K562 (cell line): ENCODE measurements around the gene TUT4. TPM values are rescaled to one million over a fixed set of nuclear protein-coding genes. Genes with fewer than 3 reads are reported as not detected.
A peak's percentile ranks its signal among the peaks of the same experiment; 100 is the strongest.

Source experiments
- BRF1 ChIP-seq: IDR thresholded peaks from 3 replicates; pipeline ENCODE4 v1.6.1; 2011; ENCODE audit warnings: borderline replicate concordance, mild to moderate bottlenecking; ENCODE audit not compliant: insufficient read length; ENCODE audit errors: extremely low read depth
- CCNT2 ChIP-seq: IDR thresholded peaks from 2 replicates; pipeline ENCODE4 v1.6.1; 2011; ENCODE audit warnings: borderline replicate concordance, low read depth, mild to moderate bottlenecking, moderate library complexity, mixed read lengths, low read length; ENCODE audit not compliant: insufficient read length; ENCODE audit errors: extremely low read depth
- CHAMP1 ChIP-seq: fragments of 450-650 bp; IDR thresholded peaks from 2 replicates; pipeline ENCODE4 v1.6.1; 2016; ENCODE audit warnings: mild to moderate bottlenecking
- E4F1 ChIP-seq: fragments of 250-450 bp; sonication (Bioruptor Pico); IDR thresholded peaks from 2 replicates; pipeline ENCODE4 v1.5.0; 2021; ENCODE audit warnings: mild to moderate bottlenecking, borderline replicate concordance
- ELF4 ChIP-seq: fragments of 450-650 bp; formaldehyde crosslinking; IDR thresholded peaks from 2 replicates; pipeline ENCODE4 v1.4.0; 2022; ENCODE audit warnings: missing genetic modification characterization
- FOXP1 ChIP-seq: sonication (generic); formaldehyde crosslinking; IDR thresholded peaks from 2 replicates; pipeline ENCODE4 v1.8.0; 2022; ENCODE audit warnings: mild to moderate bottlenecking, missing genetic modification reagents
- HOMEZ ChIP-seq: fragments of 250-450 bp; sonication (Bioruptor Pico); IDR thresholded peaks from 2 replicates; pipeline ENCODE4 v1.4.0; 2020; ENCODE audit warnings: mild to moderate bottlenecking, moderate library complexity
- JUND ChIP-seq, 2 experiments: IDR thresholded peaks; 2 replicates in 1 of 2; 3 replicates in 1 of 2; pipeline ENCODE4 v1.6.1; 2011; ENCODE audit warnings: borderline replicate concordance in 2 of 2, low read depth in 2 of 2, low read length in 2 of 2, improper control_type of control experiment in 1 of 2, missing biosample characterization in 1 of 2, missing genetic modification characterization in 1 of 2, missing genetic modification reagents in 1 of 2
- MCM5 ChIP-seq: fragments of 450-650 bp; IDR thresholded peaks from 2 replicates; pipeline ENCODE4 v1.6.1; 2016; ENCODE audit warnings: low read depth
- MCM7 ChIP-seq, 2 experiments: fragments of 450-650 bp; IDR thresholded peaks; 2 replicates each; pipeline ENCODE4 v1.6.1; 2016 to 2018
- NBN ChIP-seq: fragments of 450-650 bp; IDR thresholded peaks from 2 replicates; pipeline ENCODE4 v1.6.1; 2016; ENCODE audit warnings: low read depth, mild to moderate bottlenecking
- NFXL1 ChIP-seq: fragments of 450-650 bp; formaldehyde crosslinking; IDR thresholded peaks from 2 replicates; pipeline ENCODE4 v1.4.0; 2021; ENCODE audit warnings: mild to moderate bottlenecking
- XRCC5 ChIP-seq: fragments of 200-400 bp; formaldehyde crosslinking; IDR thresholded peaks from 2 replicates; pipeline ENCODE4 v1.6.1; 2017; ENCODE audit warnings: low read depth, mild to moderate bottlenecking, low read length
- ZBTB1 ChIP-seq: sonication (generic); formaldehyde crosslinking; IDR thresholded peaks from 2 replicates; pipeline ENCODE4 v1.8.1; 2023; ENCODE audit warnings: missing genetic modification reagents, low read depth, mild to moderate bottlenecking, borderline replicate concordance
- ZNF165 ChIP-seq: fragments of 250-450 bp; sonication (Bioruptor Pico); IDR thresholded peaks from 2 replicates; pipeline ENCODE4 v1.4.0; 2020; ENCODE audit warnings: borderline replicate concordance
- ZNF76 ChIP-seq: fragments of 250-450 bp; sonication (Bioruptor Pico); IDR thresholded peaks from 2 replicates; pipeline ENCODE4 v1.4.0; 2020; ENCODE audit warnings: mild to moderate bottlenecking, moderate library complexity, borderline replicate concordance
- polyA plus RNA-seq, 8 experiments: library from polyadenylated mRNA; depleted of rRNA in 4 of 8; stranded (reverse) in 5 of 8; unstranded in 3 of 8; fragments of >200 nt; fragmentation: Nextera tagmentation in 2 of 8; fragmentation: Illumina TruSeq in 1 of 8; extraction: Ambion mirVana in 2 of 8; extraction: Trizol in 1 of 8; gene quantifications; 2 replicates each; pipeline versions ENCODE4 v1.2.1 to v1.2.3, GENCODE V29; 2011 to 2014; ENCODE audit warnings: inconsistent platforms in 1 of 8, missing spikeins in 1 of 8
- total RNA-seq, 7 experiments: library from RNA; depleted of rRNA in 6 of 7; stranded (reverse); fragments of >200 nt in 6 of 7; fragmentation: Illumina TruSeq in 2 of 7; extraction: Trizol in 2 of 7; gene quantifications; 2 replicates each; pipeline versions ENCODE4 v1.2.1 to v1.2.3, GENCODE V29; 2011 to 2021; ENCODE audit warnings: low replicate concordance in 1 of 7
- TF ChIP-seq, protein P1 (sequence below): fragments of 250-450 bp; sonication (Bioruptor Pico); IDR thresholded peaks from 2 replicates; pipeline ENCODE4 v1.8.0; 2022; ENCODE audit warnings: moderate library complexity, mild to moderate bottlenecking, inconsistent platforms
- TF ChIP-seq, protein P2 (sequence below): fragments of 250-450 bp; sonication (Bioruptor Pico); IDR thresholded peaks from 2 replicates; pipeline ENCODE4 v1.8.0; 2021; ENCODE audit warnings: moderate library complexity, mild to moderate bottlenecking, inconsistent platforms

TUT4 gene
- total and polyA plus RNA-seq, 9 of the 15 experiments (the other 6 are each of a cell fraction or from before 2014, with no cell fraction given) = 15.8 to 53.5 (median 36.7) TPM

DNA sequence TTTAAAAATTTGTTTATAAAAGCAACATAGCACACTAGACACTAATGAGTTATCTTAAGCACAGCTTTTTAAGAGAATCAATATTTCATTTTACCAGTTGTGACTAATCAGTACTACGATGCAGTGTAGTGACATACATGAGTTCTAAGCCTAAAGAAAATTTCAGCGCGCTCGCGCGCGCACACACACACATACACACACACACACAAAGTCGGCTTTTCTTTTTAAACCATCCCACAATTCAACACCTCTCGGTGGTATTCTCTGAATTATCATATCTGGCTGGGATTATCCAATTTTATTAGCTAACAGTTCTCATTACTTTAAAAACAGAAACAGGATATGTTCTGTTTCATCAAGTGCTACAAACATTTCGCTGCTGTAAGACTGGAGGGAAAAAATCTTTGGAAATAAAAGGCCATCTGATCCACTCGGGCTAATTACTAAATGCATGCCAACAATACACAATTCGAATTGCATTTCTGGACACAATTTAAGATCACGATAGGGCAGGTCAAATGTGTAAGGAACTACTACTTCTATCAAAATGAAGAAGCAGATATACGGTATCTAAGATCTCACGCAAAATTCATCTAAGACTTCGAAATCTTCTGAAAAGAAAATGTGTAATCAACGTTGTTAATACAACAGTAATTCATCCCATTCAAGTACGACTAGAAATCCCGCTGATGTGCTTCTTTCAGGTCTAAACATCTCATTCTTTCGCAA lies 1.2 kb downstream of the TUT4 start (continued):
- no peak for TF ChIP-seq CCNT2
- TF ChIP-seq ZNF76 (CRISPR knock-in tag) = no peak
- no peak for TF ChIP-seq MCM5
- TF ChIP-seq BRF1 = no peak
- no peak for TF ChIP-seq ZBTB1 (CRISPR knock-in tag)
- TF ChIP-seq NBN = peak; percentile 29; the same call in 1 of the 2 replicates
- no peak for TF ChIP-seq CHAMP1
- no peak for TF ChIP-seq HOMEZ (CRISPR knock-in tag)
- TF ChIP-seq ELF4 (CRISPR knock-in tag) = no peak
- TF ChIP-seq, protein P1, sequence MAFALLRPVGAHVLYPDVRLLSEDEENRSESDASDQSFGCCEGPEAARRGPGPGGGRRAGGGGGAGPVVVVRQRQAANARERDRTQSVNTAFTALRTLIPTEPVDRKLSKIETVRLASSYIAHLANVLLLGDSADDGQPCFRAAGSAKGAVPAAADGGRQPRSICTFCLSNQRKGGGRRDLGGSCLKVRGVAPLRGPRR = no peak
- no peak for TF ChIP-seq JUND (IDR thresholded peaks at IDR 0.05; ENCODE audit: borderline replicate concordance, low read depth, low read length)
- TF ChIP-seq JUND (tag; IDR thresholded peaks at IDR 0.05; ENCODE audit: borderline replicate concordance, low read depth, low read length) = no peak
- no peak for TF ChIP-seq FOXP1 (CRISPR knock-in tag)
- no peak for TF ChIP-seq E4F1
- TF ChIP-seq, protein P2, sequence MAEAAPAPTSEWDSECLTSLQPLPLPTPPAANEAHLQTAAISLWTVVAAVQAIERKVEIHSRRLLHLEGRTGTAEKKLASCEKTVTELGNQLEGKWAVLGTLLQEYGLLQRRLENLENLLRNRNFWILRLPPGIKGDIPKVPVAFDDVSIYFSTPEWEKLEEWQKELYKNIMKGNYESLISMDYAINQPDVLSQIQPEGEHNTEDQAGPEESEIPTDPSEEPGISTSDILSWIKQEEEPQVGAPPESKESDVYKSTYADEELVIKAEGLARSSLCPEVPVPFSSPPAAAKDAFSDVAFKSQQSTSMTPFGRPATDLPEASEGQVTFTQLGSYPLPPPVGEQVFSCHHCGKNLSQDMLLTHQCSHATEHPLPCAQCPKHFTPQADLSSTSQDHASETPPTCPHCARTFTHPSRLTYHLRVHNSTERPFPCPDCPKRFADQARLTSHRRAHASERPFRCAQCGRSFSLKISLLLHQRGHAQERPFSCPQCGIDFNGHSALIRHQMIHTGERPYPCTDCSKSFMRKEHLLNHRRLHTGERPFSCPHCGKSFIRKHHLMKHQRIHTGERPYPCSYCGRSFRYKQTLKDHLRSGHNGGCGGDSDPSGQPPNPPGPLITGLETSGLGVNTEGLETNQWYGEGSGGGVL (CRISPR knock-in tag) = no peak
- no peak for TF ChIP-seq MCM7 (IDR thresholded peaks at IDR 0.05)
- no peak for TF ChIP-seq ZNF165
- no peak for TF ChIP-seq NFXL1 (CRISPR knock-in tag)
- no peak for TF ChIP-seq XRCC5
